HepG2 (cell line): ENCODE results near the gene RAB6B. TPM values are rescaled to one million over a fixed set of nuclear protein-coding genes. Genes with fewer than 3 reads are reported as not detected.

Experiments used
- ATAC-seq: fragments of 200-7000 bp; cut with Tn5 transposase; 3 replicates; pipeline ENCODE4 v1.9.1; 2020; ENCODE audit warnings: mild to moderate bottlenecking, moderate library complexity
- BruUV-seq: library from RNA; stranded (reverse); fragments of 400-500 nt; replicated peaks from 2 replicates; lab custom pipeline; 2021; lab: Mats Ljungman, UMichigan
- CTCF ChIA-PET: fragments of 300-600 bp; formaldehyde crosslinking; extraction: SDS; loops from one replicate; lab custom pipeline; 2021; ENCODE audit warnings: low total read pairs, inconsistent platforms, low intra/inter-chr PET ratio; lab: Yijun Ruan, JAX
- POLR2A ChIA-PET: fragments of 350-600 bp; sonication (Branson Sonifier 250); formaldehyde crosslinking; loops from one replicate; lab custom pipeline; 2020; ENCODE audit warnings: antibody characterized with exemption, inconsistent platforms; lab: Yijun Ruan, JAX
- DNase-seq: peaks from one replicate; pipeline ENCODE4 v3.0.0-alpha.2; 2015; ENCODE audit warnings: low spot score
- FAIRE-seq: peaks from 3 replicates; lab custom pipeline; 2011; peaks lifted over from hg19 to GRCh38; lab: Jason Lieb, UNC
- H2AFZ ChIP-seq: one replicate; pipeline ENCODE4 v1.6.1; 2011; ENCODE audit warnings: low read length, inconsistent platforms
- H3K27ac ChIP-seq: fragments of 300-600 bp; 3 replicates; pipeline ENCODE4 v1.8.0; 2011; ENCODE audit warnings: mixed run types, mild to moderate bottlenecking, mixed read lengths, low read length, inconsistent platforms; ENCODE audit not compliant: insufficient read depth; ENCODE audit errors: extremely low read length
- H3K27me3 ChIP-seq, 2 experiments: fragments of 200-600 bp in 1 of 2; 2 replicates in 1 of 2; 3 replicates in 1 of 2; pipeline versions ENCODE4 v1.6.0 to v1.8.0; 2011; ENCODE audit warnings: low read length in 2 of 2, mild to moderate bottlenecking in 2 of 2, moderate library complexity in 2 of 2, inconsistent platforms in 1 of 2; ENCODE audit not compliant: insufficient read depth in 2 of 2, control insufficient read depth in 1 of 2
- H3K36me3 ChIP-seq, 2 experiments: fragments of 200-600 bp in 1 of 2; replicated peaks in 1 of 2; 2 replicates in 1 of 2; 3 replicates in 1 of 2; pipeline versions ENCODE4 v1.5.1 to v1.8.0; 2011; ENCODE audit warnings: low read length in 2 of 2, inconsistent platforms in 1 of 2; ENCODE audit not compliant: insufficient read depth in 2 of 2, control insufficient read depth in 1 of 2
- H3K4me1 ChIP-seq: 2 replicates; pipeline ENCODE4 v1.5.1; 2012; ENCODE audit warnings: low read length, inconsistent platforms; ENCODE audit not compliant: insufficient read depth
- H3K4me2 ChIP-seq: 2 replicates; pipeline ENCODE4 v1.6.0; 2011; ENCODE audit warnings: low read depth, low read length, inconsistent platforms
- H3K4me3 ChIP-seq, 3 experiments: fragments of 200-600 bp in 1 of 3; sonication (generic), shearing (Covaris generic) in 1 of 3; replicated peaks in 1 of 3; 2 replicates each; pipeline ENCODE4 v1.5.1; 2011 to 2016; ENCODE audit warnings: low read length in 3 of 3, inconsistent platforms in 2 of 3, low read depth in 2 of 3, mild to moderate bottlenecking in 2 of 3, control low read depth in 1 of 3, mixed read lengths in 1 of 3; ENCODE audit not compliant: insufficient read depth in 1 of 3
- H3K79me2 ChIP-seq: one replicate; pipeline ENCODE4 v1.6.1; 2011; ENCODE audit warnings: low read length, inconsistent platforms; ENCODE audit not compliant: insufficient read depth
- H3K9ac ChIP-seq: 2 replicates; pipeline ENCODE4 v1.6.0; 2011; ENCODE audit warnings: mild to moderate bottlenecking, low read depth, low read length, inconsistent platforms; ENCODE audit not compliant: insufficient read depth
- H3K9me3 ChIP-seq: 2 replicates; pipeline ENCODE4 v1.5.1; 2012; ENCODE audit warnings: mild to moderate bottlenecking, low read length
- H4K20me1 ChIP-seq: 2 replicates; pipeline ENCODE4 v1.6.0; 2011; ENCODE audit warnings: inconsistent platforms, mild to moderate bottlenecking, low read length, moderate library complexity; ENCODE audit not compliant: insufficient read depth
- ATF4 ChIP-seq, 2 experiments: fragments of 450-650 bp in 1 of 2; sonication (generic) in 1 of 2; formaldehyde crosslinking; IDR thresholded peaks; 2 replicates each; pipeline versions ENCODE4 v1.5.0 to v1.8.0; 2020 to 2022; ENCODE audit warnings: mild to moderate bottlenecking in 1 of 2, missing genetic modification reagents in 1 of 2
- CERS6 ChIP-seq: sonication (generic); formaldehyde crosslinking; IDR thresholded peaks from 2 replicates; pipeline ENCODE4 v1.5.0; 2020; ENCODE audit warnings: missing genetic modification reagents
- ZKSCAN1 ChIP-seq: fragments of 150-350 bp; IDR thresholded peaks from 2 replicates; pipeline ENCODE4 v1.6.1; 2014; ENCODE audit warnings: low read length
- ZNF280D ChIP-seq: sonication (generic); formaldehyde crosslinking; IDR thresholded peaks from 2 replicates; pipeline ENCODE4 v1.5.1; 2020; ENCODE audit warnings: mild to moderate bottlenecking, missing genetic modification reagents
- ZNF543 ChIP-seq: sonication (generic); formaldehyde crosslinking; IDR thresholded peaks from 2 replicates; pipeline ENCODE4 v1.4.0; 2020; ENCODE audit warnings: mild to moderate bottlenecking, missing genetic modification reagents
- ZNF580 ChIP-seq: IDR thresholded peaks from 2 replicates; pipeline ENCODE4 v1.6.1; 2016; ENCODE audit warnings: low read depth, borderline replicate concordance
- WGBS: methylation state at CpG from one replicate; pipeline ENCODE4 v1.1.6; 2017; ENCODE audit warnings: low lambda C conversion rate; 5-methylcytosine and 5-hydroxymethylcytosine counted together
- in situ Hi-C: cut with HindIII; loops from 2 replicates; pipeline ENCODE4 v1.10.0; 2017; ENCODE audit warnings: low pct_unique_long_range_greater_than_20kb; ENCODE audit not compliant: extremely low pct_ligation_motif_present
- intact Hi-C: fragments of 100-400 bp; cut with micrococcal nuclease; formaldehyde crosslinking; loops from one replicate; pipeline ENCODE4 v1.10.0; 2022; ENCODE audit not compliant: unreplicated experiment
- polyA plus RNA-seq, 8 experiments: library from polyadenylated mRNA; depleted of rRNA in 3 of 8; stranded (reverse) in 7 of 8; unstranded in 1 of 8; fragments of >200 nt; fragmentation: Illumina TruSeq in 4 of 8; extraction: Trizol in 4 of 8; gene quantifications; 2 replicates each; pipeline versions ENCODE4 v1.2.1 to v1.2.3, GENCODE V29; 2011 to 2016; ENCODE audit warnings: low read depth in 4 of 8, missing spikeins in 1 of 8, mixed read lengths in 1 of 8; ENCODE audit not compliant: insufficient read depth in 1 of 8
- total RNA-seq, 5 experiments: library from RNA; depleted of rRNA; stranded (reverse); fragments of >200 nt; fragmentation: Illumina TruSeq; extraction: Trizol; gene quantifications; 2 replicates each; pipeline ENCODE4 v1.2.3, GENCODE V29; 2016; ENCODE audit warnings: low read depth in 1 of 5

The RAB6B gene
- total and polyA plus RNA-seq, 2 of the 13 experiments (the other 11 are each of a cell fraction or from before 2014, with no cell fraction given) = 0.16 TPM; not detected in 1

- POLR2A ChIA-PET = no interaction called here
- FAIRE-seq (no peak), ATAC-seq (no peak), DNase-seq (no peak)
- intact Hi-C loops (no loop called here), in situ Hi-C loops (no loop called here)
- Histone ChIP-seq H3K4me1 (no peaks in the 10 kb centered on the region), H3K27me3 (peaks cover 1 to 15% of the 10 kb centered on the region in 2 experiments; a peak in 3 of 5 replicates), H2AFZ (no peak overlapping the region), H3K9me3 (no peaks in the 10 kb centered on the region), H3K27ac (no peak overlapping the region), H3K9ac (no peak overlapping the region), H3K36me3 (no peaks in the 10 kb centered on the region), H4K20me1 (no peaks in the 10 kb centered on the region), H3K4me2 (no peak overlapping the region), H3K79me2 (no peaks in the 10 kb centered on the region), H3K4me3 (no peak overlapping the region)
- WGBS = 7% methylated on average over 5 of the region's 5 CpGs
- no TSS peak for BruUV-seq
- TF ChIP-seq ZNF580 = no peak
- TF ChIP-seq ZNF543 (CRISPR knock-in tag) = peak; percentile 90
- CTCF ChIA-PET = no interaction called here
Observed at GRCh38 chr3:133881939-133882825, 13.5 kb downstream of the RAB6B start.

GRCh38 chr3:133881492-133881891 lies 14.2 kb downstream of the RAB6B start:
- no TSS peak for BruUV-seq
- TF ChIP-seq CERS6 (no peak), ATF4 (CRISPR knock-in tag; IDR thresholded peaks at IDR 0.05) (no peak), ZNF280D (CRISPR knock-in tag) (no peak), ZKSCAN1 (no peak)

More at GRCh38 chr3:133881492-133881891, 14.2 kb downstream of the RAB6B start:
- ChIA-PET CTCF (no interaction called here), POLR2A (no interaction called here)
- Histone ChIP-seq H4K20me1 (no peaks in the 10 kb centered on the region), H3K9ac (no peak overlapping the region), H3K36me3 (no peaks in the 10 kb centered on the region), H3K4me3 (no peak overlapping the region), H3K27ac (no peak overlapping the region), H3K4me2 (no peak overlapping the region), H3K4me1 (no peaks in the 10 kb centered on the region), H3K9me3 (no peaks in the 10 kb centered on the region), H3K79me2 (no peaks in the 10 kb centered on the region), H2AFZ (no peak overlapping the region), H3K27me3 (peaks cover 1 to 15% of the 10 kb centered on the region in 2 experiments; a peak in 3 of 5 replicates)
- 8% methylated on average over 1 of the region's 1 CpG for WGBS
- FAIRE-seq (no peak), ATAC-seq (no peak), DNase-seq (no peak)
- intact Hi-C loops = no loop called here
- in situ Hi-C loops = no loop called here
